ENCODE measurements around the gene SKI.

GRCh38 chr1:2271841-2272655 lies 43.9 kb downstream of the SKI start:
- TF ChIP-seq CTCF (IDR thresholded peaks at IDR 0.05) (no peak), POLR2A (IDR thresholded peaks at IDR 0.05) (no peak)

All from prostate gland (tissue), 2 donors.